GM12875 (cell line): ENCODE results near the gene POLR1A.

Experiments
- H3K4me3 ChIP-seq: one replicate; pipeline ENCODE4 v1.5.1; 2011; ENCODE audit warnings: low read depth, low read length, control low read depth
- TF ChIP-seq, protein P1 (sequence below): IDR thresholded peaks from 2 replicates; pipeline ENCODE4 v1.5.1; 2011; ENCODE audit warnings: low read depth, mild to moderate bottlenecking, control low read depth, inconsistent platforms, low read length, moderate library complexity, borderline replicate concordance; ENCODE audit not compliant: insufficient read depth

Gene POLR1A

DNA sequence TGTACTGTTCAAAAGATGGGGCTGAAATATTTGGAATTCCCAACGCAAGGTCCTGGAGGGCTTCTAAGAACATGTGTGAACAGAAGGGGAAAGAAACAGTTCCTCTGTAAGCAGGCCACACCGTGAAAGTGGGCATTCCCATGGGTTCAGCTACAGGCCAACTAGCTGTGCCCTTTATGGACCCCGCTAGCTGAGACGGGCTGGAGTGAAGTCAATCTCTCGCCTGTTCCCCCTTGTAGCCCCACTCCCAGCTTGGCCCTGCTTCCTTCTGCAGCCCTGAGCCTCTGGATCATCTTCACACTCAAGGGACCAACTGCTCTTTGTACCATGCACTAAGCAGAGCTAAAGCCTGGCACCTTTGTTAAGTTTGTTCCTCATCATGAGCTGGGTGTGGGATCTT is 55.4 kb downstream of the POLR1A start:
- TF ChIP-seq, protein P1, sequence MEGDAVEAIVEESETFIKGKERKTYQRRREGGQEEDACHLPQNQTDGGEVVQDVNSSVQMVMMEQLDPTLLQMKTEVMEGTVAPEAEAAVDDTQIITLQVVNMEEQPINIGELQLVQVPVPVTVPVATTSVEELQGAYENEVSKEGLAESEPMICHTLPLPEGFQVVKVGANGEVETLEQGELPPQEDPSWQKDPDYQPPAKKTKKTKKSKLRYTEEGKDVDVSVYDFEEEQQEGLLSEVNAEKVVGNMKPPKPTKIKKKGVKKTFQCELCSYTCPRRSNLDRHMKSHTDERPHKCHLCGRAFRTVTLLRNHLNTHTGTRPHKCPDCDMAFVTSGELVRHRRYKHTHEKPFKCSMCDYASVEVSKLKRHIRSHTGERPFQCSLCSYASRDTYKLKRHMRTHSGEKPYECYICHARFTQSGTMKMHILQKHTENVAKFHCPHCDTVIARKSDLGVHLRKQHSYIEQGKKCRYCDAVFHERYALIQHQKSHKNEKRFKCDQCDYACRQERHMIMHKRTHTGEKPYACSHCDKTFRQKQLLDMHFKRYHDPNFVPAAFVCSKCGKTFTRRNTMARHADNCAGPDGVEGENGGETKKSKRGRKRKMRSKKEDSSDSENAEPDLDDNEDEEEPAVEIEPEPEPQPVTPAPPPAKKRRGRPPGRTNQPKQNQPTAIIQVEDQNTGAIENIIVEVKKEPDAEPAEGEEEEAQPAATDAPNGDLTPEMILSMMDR: no peak
- H3K4me3 ChIP-seq: no peak overlapping the region

DNA sequence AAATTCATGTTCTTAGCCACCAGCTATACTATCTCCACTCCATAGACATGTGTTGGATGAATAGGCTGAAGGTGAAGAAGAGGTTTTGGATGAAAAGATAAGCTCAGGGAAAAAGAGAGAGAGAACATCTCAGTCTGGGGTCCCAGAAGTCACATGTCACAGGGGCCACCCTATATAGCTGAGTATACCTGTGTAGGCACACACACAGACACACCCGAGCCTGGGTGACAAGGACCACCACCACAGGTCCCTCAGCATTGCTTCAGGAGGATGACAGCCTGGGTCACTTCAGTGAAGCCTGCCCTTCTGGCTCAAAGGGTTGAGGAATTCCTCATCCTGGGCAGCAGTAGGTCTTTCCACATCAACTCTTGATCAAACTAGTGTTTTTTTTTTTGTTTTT is 56.2 kb downstream of the POLR1A start:
- H3K4me3 ChIP-seq: no peak overlapping the region
- TF ChIP-seq, protein P1: no peak

DNA sequence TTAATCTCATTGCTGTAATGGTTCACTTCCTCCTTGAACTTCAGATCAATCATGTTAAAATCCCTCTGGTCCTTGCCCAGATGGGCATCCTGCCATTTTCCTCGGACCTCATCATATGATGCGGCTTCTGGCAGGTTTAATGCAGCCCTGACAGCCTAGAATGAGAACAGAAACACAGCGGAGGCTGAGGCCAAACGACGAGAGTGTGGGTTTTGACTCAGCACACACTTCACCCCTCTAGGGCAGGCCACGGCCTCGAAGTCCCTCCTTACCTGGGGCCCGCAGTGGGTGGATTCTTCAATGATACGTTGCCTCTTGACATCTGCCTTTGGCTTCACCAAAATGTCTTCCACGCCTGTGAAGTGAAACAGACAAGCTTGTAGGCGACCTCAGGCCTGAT is 56.8 kb downstream of the POLR1A start:
- TF ChIP-seq, protein P1: no peak
- no peak overlapping the region for H3K4me3 ChIP-seq

DNA sequence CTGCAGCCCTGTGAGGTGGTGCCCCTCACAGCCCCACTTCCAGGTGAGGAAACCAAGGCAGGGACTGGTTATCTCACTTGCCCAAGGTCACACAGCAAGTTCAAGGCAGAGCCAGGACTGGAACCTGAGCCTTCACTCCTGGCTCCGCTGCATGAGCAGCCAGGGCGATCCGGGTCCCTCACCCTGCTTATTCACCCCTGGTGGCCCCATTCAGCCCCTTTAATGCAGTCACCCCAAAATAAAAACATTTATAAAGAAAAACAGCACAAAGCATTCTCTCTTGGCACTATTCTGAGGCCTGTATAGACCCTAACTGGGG is 57.3 kb downstream of the POLR1A start:
- no peak overlapping the region for H3K4me3 ChIP-seq
- TF ChIP-seq, protein P1: no peak

DNA sequence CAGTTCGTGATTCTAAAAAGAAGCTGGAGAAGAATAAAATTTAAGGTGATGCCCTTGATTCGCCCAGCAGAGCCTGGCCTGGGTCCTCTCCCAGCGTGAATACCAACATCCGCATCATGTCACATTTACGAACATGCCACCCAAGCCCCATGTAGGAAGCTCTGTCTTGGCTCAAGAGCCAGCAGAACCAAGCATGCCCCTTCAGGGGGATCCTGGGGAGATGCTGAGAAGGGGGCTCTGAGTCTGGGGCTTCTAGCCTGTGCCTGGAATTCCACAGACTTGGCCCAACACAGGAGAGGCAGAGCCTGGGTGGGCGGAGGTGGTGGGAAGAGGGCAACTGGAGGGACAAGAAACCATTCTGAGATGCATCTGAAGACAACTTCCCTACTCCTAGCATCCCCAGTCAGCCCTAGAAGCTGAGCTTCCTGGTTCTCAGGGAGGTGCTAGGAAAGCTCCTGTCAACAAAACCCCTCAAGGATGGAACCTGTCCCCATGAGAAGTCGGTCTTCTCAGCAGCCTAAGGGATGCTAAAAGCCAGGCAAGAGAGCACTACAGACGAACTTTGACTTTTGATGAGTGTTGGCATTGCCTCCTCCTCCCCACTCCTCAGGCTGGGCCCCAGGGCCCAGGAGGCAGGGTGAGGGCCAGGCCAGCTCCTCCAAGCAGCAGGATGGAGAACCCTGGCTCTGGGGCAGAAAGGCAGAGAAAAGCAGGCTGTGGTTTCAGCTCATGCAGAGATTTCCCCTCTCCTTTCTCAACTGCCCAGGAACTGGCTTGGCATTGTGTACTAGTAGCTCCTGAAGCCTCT is 57.9 kb downstream of the POLR1A start:
- TF ChIP-seq, protein P1: no peak
- no peak overlapping the region for H3K4me3 ChIP-seq

DNA sequence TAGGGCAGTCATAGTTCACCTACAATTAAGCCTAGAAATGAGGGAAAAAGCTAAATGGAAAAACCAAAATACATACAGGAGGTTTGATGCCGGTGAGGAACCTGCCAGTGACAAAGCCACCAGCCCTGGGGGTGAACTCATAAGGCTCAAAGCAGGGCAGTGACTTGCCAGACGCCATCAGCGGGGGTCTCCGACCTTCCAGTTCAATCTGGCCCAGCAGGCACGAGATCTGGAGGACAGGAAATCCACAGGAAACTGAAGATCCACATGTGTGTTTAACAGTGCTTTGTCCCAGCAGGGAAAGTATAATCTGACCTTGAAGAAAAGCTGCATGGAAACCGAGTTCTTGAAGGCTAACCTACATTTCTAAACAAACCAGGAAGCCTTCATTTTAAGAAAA is 60.1 kb downstream of the POLR1A start:
- TF ChIP-seq, protein P1: no peak
- H3K4me3 ChIP-seq: no peak overlapping the region

DNA sequence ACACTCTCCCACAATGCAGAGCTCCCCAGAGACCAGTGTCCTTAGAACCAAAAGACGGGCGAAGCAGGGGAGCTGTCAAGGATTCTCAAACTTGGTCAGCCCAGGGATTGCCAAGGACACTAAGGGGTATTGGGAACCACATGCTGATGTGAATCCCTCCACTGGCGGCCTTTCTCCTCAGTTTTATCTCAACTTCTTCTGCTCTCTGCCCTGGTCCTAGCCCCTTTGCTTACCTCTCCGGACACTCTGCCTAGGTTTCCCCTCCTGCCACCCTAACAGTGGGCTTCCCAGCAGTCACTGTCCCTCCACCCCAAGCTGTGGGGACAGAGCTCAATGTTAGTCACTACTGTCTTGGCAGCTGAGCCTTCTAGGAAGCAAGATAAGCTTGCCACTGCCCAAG is 61.1 kb downstream of the POLR1A start:
- H3K4me3 ChIP-seq: no peak overlapping the region
- TF ChIP-seq, protein P1: no peak
